ENCODE data around the gene ANO10.
A peak's percentile ranks its signal among the peaks of the same experiment; 100 is the strongest.
"Not testable (repeated sequence)": the region's sequence is repeated elsewhere in the genome, so short reads cannot be mapped to it uniquely, and the experiment has no call there.

The ANO10 gene

DNA sequence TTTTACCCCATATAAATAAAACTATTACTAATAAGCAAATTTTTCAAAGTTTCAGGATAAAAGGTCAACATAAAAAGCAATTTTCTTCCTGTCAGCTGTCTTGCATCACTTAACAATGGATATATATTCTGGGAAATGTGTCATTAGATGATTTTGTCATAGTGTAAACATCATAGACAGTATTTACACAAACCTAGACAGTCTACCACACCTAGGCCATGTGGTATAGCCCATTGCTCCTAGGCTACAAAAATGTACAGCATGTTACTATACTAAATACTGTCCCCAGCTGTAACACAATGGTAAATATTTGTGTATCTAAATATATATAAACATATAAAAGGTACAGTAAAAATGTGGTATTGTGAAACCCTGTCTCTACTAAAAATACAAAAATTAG is 156.7 kb downstream of the ANO10 start:
- peak; percentile 11 for DNase-seq

DNA sequence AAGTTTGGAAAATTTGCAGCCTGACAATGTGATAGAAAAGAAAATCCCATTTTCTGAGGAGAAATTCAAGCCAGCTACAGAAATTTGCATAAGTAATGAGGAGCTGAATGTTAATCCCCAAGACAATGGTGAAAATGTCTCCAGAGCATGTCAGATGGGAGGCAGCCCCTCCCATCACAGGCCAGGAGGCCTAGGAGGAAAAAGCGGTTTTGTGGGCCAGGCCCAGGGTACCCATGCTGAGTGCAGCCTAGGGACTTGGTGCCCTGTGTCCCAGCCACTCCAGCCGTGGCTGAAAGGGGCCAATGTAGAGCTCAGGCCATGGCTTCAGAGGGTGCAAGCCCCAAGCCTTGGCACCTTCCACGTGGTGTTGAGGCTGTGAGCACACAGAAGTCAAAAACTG is 159.2 kb downstream of the ANO10 start:
- DNase-seq = not testable (repeated sequence)

DNA sequence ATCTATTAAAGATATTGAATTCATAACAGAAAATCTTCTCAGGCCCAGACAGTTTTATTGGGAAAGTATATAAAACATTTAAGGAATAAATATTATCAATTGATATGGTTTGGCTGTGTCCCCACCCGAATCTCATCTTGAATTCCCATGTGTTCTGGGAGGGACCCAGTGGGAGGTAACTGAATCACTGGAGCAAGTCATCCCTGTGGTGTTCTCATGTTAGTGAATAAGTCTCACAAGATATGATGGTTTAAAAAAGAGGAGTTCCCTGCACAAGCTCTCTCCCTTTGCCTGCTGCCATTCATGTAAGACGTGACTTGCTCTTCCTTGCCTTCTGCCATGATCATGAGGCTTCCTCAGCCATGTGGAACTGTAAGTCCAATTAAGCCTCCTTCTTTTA is 160.5 kb downstream of the ANO10 start:
- DNase-seq = no peak

DNA sequence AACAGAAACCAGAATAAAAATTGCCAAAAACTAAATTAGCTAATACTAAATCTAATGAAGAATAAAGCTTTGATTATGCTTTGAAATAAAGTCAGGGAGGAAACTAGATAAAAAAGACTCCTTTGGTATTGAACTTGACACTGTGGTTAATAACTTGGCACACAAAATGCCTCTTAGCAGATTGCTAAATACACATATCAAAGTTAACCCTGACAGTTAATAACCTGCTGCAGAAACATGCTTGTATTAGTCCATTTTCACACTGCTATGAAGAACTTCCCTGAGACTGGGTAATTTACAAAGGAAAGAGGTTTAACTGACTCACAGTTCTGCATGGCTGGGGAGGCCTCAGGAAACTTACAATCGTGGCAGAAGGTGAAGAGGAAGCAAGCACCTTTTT is 164.8 kb downstream of the ANO10 start:
- DNase-seq = not testable (repeated sequence)

DNA sequence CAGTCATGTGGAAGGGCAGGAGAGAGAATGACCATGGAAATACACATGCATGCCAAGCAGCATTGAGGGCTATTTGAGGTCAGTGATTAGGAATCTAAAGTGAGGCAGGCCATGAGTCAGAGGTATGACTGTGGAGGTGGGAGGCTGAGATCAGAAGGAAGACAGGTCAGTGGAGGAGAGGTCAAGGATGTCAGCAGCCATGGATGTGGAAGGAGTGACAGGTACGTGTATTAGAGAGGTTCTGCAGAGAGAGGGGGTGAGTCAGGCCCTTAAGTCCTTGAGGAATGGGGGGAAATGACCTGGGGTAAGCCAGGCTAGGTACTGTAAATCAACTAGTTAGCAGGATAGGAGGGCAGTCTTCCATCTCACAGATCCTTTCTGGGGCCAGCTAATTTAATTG is 166.6 kb downstream of the ANO10 start:
- DNase-seq = no peak

DNA sequence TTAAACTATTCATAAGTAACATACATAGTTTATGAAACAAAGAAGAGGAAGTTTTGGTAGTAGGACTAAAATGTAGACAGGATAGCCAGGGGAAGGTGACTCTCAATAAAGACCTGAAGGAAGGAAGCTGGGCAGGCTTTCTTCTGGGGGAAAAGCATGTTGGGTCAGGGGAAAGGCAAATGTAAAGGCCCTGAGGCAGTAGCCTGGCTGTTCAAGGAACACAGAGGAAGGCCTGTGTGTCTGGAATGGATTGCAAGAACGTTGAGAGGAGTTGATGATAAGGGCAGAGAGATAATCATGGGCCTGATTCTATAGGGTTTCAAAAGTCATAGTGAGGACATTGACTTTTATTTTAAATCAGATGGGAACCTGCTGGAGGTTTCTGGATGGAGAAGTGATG is 167.8 kb downstream of the ANO10 start:
- DNase-seq = no peak

DNA sequence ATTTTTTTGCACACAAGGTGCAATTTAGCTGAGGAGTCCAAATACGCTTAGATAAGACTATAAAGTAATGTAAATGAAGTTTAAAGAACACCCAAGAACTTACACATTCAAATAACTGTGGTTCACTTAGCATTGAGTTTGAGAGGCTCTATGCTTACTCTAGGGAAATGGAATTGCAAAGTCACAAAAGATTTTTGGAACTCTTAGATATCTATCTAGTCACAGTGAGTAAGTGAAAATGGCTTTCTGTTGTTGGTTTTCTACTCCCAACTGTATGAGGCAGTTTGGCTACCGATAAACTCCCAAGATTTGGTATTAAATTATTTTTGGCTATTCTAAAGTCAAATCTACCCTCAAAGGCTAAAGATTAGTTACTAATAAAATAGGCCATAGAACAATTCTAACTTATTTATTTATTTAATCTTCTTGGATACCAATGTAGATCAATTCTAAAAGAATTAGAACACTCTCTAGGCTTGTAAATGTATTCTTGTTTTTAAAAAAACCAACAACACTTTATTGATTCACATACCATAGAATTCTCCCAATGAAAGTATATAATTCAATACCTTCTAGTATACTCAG is 170.0 kb downstream of the ANO10 start:
- DNase-seq = no peak

DNA sequence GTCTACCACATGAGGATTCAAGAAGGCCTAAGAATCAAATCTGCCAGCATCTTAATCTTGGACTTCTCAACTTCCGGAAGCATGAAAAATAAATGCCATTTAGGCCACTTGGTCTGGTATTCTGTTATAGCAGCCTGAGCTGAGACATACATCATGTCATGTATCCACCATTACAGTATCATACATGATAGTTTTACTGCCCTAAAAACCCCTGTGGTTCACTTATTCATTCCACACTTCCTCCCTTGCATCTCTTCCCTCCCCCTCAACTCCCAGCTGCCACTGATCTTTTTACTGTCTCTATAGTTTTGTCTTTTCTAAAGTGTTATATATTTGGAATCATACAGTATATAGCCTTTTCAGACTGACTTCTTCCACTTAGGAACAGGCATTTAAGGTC is 173.7 kb downstream of the ANO10 start:
- DNase-seq = no peak

DNA sequence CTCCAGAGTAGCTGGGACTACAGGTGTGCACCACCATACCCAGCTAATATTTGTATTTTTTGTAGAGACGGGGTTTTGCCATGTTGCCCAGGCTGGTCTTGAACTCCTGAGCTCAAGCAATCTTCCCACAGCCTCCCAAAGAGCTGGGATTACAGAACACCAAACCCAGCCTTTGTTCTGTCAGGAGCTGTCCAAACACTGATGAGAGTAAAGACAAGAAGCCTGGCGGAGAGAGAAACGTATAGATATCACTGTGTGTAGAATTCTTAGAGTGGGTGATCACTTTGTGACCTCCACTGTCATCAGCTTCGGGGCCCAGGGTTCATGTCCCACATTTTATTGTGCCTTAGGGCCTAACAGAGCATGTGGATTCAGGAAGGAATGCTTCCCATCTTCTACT is 176.0 kb downstream of the ANO10 start:
- DNase-seq = no peak

DNA sequence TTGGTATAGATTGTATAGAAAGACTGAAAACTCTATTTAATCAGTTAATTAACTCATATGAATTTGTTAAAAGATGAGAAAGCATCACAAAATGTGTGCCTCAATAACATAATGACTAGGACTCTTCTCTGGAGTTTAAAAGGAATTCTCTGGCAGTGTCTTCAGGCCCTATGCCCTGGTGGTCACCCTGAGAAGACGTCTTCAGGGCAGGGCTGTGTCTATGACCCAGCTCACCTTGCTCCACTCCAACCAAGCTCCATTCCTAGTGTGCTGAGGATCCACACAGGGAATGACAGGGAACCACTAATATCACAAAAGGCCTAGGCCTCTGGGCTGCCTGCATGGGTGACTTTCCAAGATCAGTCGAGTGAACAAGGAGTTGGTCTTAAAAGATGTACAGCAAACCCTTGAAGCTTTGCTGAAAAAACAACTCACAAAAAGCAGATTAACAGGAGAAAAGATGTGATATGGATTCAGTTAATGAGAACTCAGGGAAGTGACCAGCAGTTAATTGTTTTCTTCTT is 178.9 kb downstream of the ANO10 start:
- DNase-seq = no peak

DNA sequence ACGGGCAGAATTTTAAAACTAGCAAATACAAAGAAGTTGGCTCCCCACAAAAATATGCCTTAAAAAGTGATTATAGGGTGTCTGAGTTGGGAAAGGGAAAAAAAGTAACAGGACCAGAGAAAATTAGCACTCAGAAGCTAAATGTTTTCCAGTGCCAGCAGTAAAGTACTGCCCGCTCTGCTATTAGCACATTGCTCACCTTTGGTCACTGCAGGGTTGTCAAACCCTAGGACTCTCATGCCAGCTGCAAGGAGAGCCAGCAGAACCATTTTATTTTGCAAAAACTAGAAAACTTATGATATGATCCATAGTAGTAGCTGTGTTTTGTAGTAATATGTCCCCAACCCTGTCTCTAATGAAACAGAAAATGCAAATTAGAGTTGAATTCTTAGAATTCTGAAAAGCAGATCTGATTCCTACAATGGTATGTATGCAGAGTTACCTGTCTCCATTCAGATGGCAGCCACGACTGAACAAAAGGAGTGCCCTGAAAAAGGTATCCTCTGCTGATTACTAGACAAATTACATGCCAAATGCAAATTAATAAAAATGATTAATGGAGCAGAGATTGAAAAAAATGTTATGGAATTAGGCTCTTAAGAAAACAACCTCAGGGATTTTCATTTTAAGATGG is 185.2 kb downstream of the ANO10 start:
- no peak for DNase-seq

DNA sequence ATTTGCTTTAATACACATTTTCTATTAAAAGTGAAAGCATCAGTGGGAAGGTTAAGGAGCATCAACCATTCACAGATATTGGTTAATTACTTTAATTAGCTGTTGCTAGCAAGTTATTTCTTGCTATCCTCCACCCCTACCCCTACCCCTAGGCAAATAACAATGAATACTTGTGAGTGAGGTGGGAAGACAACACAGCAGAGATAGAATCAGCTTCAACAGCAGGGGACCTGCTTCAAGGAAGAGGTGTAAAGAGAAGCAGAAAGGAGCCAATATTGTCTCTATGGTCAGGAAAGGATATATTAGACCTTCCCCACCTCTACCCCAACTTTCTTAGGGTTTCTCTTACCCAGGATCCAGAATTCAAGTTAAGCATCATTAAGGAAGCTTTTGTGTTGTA is 186.1 kb downstream of the ANO10 start:
- DNase-seq = no peak

DNA sequence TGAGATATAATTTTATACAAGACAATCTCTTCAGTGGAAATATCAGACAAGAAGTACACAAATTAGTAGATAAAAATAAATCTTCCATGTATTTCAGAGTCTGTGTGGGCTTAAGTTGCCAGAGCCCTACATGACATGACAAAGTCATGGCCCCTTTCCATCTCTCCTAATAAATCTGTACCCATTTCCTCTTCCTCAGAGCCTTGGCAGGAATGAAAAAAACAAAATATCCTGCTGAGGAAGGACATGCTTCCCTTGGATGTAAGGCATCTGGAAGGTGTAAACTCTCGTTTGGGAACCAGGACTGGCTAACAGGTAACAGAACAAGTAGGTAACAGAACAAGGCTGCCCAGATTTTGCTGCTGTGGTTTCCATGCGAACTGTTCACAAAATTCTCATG is 187.4 kb downstream of the ANO10 start:
- DNase-seq = no peak

DNA sequence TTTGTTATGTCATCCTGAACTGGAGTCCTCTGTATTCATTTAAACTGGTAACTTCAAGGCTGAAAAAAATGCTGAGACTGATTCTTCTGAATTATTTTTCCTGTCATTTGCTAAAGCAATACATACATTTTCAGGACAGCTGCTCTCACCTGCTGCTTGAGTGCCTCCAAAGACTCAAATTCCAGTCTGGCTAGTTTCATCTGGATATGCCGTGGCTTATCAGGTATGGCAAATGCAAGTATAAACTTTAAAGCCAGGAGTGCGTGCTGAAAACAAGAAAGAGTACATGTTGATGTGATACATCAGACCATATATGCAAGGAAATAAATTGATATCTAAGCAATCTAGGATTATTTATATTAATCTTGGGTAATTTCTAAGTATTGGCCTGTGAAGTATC is 189.3 kb downstream of the ANO10 start:
- DNase-seq = no peak

DNA sequence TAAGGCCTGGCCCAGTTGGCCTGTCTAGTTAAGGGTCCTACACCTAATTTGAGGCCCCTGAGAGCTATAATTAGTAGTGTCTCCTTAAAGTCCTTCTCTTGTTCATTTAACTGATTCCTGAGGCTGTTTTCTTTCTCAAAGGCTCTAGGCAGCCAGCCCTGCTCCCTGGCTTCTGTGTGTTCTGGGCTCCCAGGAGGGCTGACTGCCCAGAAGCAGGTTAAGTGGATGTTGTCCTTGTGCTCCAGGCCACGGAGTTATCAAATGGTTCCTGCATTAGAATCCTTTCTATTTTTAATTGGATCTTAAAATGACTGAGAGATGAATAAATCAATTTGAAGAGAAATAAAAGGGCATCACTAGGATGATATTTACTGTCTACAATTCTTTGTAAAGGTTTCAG is 195.4 kb downstream of the ANO10 start:
- no peak for DNase-seq

DNA sequence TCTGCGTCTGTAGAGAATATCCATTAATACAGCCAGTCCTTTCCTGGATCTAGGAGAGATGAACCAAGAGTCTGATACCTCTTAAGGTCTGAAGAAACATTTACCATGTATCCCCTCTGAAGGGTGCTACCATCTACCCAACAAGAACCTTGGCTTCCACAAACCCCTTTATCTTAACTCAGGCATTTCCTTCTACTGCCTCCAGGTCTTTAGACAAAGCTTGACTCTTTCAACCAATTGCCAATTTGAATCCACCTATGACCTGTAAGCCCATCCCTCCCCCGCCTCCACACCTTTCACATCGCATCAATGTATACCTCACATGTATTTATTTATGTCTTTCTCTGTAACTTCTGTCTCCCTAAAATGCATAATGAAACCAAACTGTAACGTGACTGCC is 196.0 kb downstream of the ANO10 start:
- DNase-seq = no peak

DNA sequence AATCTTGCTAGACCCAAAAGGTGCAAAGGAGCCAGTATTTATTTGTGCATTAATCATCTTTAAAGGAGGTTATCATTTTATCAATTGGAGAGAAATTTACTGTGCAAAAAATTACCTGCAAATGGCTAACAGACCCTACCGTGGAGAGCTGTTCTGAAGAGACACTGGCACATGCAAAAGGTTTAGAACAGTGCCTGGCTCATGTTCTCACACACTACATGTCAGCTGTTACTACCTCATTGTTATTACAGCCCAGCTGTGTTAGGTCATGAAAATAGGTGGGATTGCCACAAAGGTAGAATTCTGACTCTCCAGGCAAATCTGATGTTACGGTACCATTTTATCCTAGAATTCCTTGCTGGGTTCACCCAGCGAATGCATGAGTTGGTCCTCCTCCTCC is 198.2 kb downstream of the ANO10 start:
- DNase-seq = no peak

DNA sequence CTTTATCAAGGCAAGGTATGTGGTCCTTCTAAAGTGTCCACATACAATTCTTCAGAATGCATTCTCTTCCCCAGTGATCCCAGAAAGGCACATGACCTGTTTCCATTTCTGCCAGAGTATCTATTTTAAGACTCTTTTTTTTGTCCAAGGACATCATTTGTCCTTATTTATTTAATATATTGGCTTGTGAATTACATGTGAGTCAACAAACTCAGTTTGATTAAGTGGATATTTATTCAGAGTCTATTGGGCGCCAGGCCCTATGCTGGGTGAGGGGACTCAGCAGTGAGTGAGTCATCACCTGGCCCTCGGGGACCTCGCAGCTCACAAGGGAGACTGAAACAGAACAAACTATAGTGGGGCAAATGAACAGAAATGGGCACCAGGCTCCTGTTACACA is 198.7 kb downstream of the ANO10 start:
- DNase-seq = no peak

DNA sequence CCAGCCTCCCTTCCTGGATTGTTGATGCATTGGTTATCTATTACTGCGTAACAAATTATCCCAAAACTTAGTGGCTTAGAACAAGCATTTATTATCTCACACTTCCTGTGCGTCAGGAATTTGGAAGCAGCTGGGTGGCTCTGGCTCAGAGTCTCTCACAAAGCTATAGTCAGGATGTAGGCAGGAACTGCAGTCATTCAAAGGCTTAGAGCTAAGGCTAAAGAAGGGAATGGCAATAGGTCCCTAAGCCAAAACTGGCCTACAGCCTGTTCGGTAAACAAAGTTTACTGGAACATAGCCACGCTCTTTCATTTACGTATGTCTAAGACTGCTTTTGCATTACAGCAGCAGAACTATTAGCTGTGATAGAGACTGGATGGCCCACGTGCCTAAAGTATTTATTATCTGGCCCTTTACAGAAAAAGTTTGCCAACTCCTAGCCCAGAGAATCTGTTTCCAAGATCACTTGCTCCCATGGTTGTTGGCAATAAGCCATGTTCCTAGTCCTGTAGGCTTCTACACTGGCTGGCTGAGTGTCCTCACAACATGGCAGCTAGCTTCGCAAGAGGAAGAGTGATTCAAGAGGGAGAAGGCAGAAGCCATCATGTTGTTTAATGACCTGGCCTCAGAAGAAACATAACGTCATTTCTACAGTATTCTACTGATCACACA is 203.1 kb downstream of the ANO10 start:
- peak; percentile 63 for DNase-seq

DNA sequence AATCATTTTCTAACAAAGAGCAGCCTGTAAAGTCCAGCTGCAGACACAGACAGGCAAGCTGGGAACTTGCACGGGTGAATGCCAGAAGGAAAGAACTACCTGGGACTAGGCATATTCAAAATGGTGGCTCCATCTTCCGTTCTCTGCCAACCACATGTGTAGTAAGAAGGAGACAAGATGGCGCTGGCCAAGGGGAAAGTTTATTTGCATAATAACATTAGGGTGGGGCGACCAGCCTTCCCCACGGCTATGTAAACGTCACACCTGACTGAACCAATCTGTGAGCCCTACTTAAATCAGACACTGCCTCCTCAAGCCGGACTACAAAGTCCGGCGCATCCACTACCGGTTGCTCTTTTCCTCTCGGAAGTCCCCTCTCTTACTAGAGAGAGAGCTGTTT is 204.7 kb downstream of the ANO10 start:
- DNase-seq = no peak

DNA sequence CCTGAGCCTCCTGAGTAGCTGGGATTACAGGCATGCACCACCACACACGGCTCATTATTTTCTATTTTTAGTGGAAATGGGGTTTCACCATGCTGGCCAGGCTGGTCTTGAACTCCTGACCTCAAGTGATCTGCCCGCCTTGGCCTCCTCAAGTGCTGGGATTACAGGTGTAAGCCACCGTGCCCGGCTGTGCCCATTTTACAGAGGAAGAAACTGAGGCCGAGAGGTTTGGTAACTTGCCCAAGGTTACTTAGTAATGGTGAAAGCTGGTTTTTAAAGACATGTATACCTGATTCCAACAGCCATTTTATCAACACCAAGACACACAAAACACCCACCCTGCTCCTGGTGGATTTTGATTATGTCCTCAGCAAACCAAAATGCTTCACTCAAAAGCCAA is 206.7 kb downstream of the ANO10 start:
- DNase-seq = no peak

DNA sequence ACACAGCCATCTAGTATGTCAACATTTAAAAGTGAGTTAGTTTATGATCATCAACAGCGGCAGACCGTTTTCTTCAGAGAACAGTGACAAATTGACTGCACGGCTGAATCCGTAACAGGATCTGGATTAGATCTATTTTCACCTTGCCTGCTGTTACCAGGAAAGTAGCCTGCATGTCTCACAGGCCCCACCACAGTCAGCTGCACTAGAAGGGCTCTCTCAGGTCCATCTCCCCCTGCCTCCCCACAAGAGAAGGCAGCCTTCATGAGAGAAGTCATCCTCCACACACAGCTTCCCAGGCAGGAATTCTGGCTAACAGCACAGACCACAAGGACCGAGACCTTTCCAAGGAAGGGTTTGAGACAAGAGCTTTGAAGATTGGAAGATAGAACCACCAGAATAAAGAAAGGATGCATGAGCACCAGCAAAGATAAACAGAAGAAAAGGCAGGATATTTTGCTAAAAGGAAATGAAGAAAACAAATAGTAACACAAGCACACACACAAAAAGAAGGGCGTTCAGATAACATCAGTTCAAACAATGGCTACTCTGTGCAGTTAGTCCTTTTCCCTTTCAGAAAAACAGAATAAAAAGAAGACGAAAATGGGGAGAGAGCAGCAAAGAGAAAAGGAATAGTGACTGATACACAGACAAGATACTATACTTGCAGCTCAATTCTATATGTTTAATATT is 208.0 kb downstream of the ANO10 start:
- DNase-seq = no peak

DNA sequence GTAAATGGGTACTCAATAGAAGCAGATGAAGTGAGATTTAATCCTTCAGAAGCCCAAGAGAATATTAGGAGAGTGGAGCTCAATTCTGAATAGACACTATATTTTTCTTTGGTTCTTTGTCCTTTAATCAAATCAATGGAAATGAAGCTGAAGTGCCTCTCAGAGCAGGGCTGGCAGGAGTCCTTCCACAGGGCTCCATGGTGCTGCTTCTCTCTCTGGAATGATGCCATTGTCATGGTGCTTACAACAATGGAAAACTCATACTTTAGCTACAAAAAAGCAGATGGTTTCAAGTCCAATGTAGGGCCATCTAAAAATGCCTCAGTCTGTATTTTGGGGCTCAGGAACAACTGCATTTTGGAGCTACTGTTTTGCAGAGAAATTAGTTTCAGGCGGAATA is 210.4 kb downstream of the ANO10 start:
- peak; percentile 75 for DNase-seq

DNA sequence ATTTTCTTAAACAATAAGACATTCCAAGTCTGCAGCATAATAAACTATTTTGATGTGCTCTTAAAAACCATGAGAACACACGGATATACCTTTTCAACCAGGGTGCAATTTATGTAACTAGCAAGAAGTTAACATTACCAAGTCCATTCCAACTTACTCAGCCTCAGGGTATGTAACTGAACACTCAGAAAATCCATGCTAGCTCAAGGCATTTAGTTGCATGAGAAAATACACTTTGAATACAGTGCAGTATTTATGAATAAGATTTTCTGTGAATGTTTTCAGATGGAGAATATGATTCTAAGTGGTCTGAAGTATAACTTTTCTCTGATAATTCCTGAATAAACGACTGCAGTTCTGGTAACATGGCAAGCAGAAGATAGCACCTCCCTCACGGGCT is 211.2 kb downstream of the ANO10 start:
- no peak for DNase-seq

All from NCI-H2029 treated with DMSO at 0.1 percent for 48 hours (cell line).